Heart left ventricle (tissue), 16 donors: ENCODE measurements around the gene CNGA2. TPM values are rescaled to one million over a fixed set of nuclear protein-coding genes. Genes with fewer than 3 reads are reported as not detected.

Source experiments
- ATAC-seq, 4 donors: fragments of 200-7000 bp; cut with Tn5 transposase; one replicate each; pipeline ENCODE4 v1.9.1; 2020 to 2022; ENCODE audit warnings: moderate library complexity in 4 of 4, mild to moderate bottlenecking in 3 of 4, moderate number of reproducible peaks in 1 of 4
- DNase-seq, 5 donors: peaks; one replicate each; pipeline ENCODE4 v3.0.0-alpha.2; 2020
- H3K27ac ChIP-seq, 12 donors: fragments of 200-600 bp; sonication (generic) in 4 of 12; one replicate each; pipeline versions ENCODE4 v1.5.0 to v1.8.0; 2016 to 2022; ENCODE audit warnings: mild to moderate bottlenecking in 2 of 12
- H3K27me3 ChIP-seq, 9 donors: fragments of 200-600 bp; sonication (generic) in 2 of 9; one replicate each; pipeline versions ENCODE4 v1.5.1 to v1.8.0; 2016 to 2022; ENCODE audit warnings: mild to moderate bottlenecking in 3 of 9
- H3K36me3 ChIP-seq, 9 donors: fragments of 200-600 bp; sonication (generic) in 2 of 9; one replicate each; pipeline versions ENCODE4 v1.5.0 to v1.8.0; 2018 to 2022; ENCODE audit warnings: mild to moderate bottlenecking in 2 of 9
- H3K4me1 ChIP-seq, 12 donors: fragments of 200-600 bp; sonication (generic) in 4 of 12; one replicate each; pipeline versions ENCODE4 v1.5.0 to v1.8.0; 2016 to 2022; ENCODE audit warnings: mild to moderate bottlenecking in 3 of 12
- H3K4me3 ChIP-seq, 12 donors: fragments of 200-600 bp; sonication (generic) in 4 of 12; one replicate each; pipeline versions ENCODE4 v1.5.0 to v1.8.0; 2017 to 2022; ENCODE audit warnings: mild to moderate bottlenecking in 9 of 12, moderate library complexity in 4 of 12
- H3K9me3 ChIP-seq, 12 donors: fragments of 200-600 bp; sonication (generic) in 4 of 12; one replicate each; pipeline versions ENCODE4 v1.5.0 to v1.8.0; 2016 to 2022; ENCODE audit warnings: mild to moderate bottlenecking in 1 of 12
- POLR2A ChIP-seq, 2 donors: fragments of 450-650 bp; IDR thresholded peaks; one replicate each; pipeline ENCODE4 v1.6.1; 2017; ENCODE audit warnings: antibody characterized with exemption in 2 of 2, mild to moderate bottlenecking in 2 of 2, moderate library complexity in 2 of 2
- WGBS, 4 donors: extraction: QIAGEN DNeasy Blood & Tissue Kit in 2 of 4; methylation state at CpG; one replicate each; pipeline versions ENCODE4 v1.1.5 to v1.1.7; 2013 to 2018; 5-methylcytosine and 5-hydroxymethylcytosine counted together
- intact Hi-C, 10 donors: fragments of 100-400 bp; cut with DNase I; formaldehyde crosslinking; loops; one replicate each; pipeline versions ENCODE4 v1.11.1 to v1.14.2; 2022
- polyA plus RNA-seq, 2 donors: library from polyadenylated mRNA; stranded (reverse); fragments of 200-250 nt; gene quantifications; one replicate each; pipeline ENCODE4 v1.2.3, GENCODE V29; 2013
- total RNA-seq, 9 donors: library from RNA; depleted of rRNA in 2 of 9; stranded (reverse); fragments of >200 nt in 2 of 9; fragmentation: NEBNext Ultra II Directional in 3 of 9; extraction: Animal tissue kit (Norgen Biotek cat#: 25700) in 3 of 9; gene quantifications; one replicate each; pipeline versions ENCODE4 v1.1.0 to v1.2.4, GENCODE V29; 2016 to 2023
- TF ChIP-seq, protein P1 (sequence below), 12 donors: fragments of 200-600 bp; sonication (generic) in 4 of 12; IDR thresholded peaks; one replicate each; pipeline versions ENCODE4 v1.5.0 to v1.8.0; 2018 to 2022; ENCODE audit warnings: antibody characterized with exemption in 12 of 12, mild to moderate bottlenecking in 5 of 12
- donor health status: ischemic (EF 13 %, LVEDD 7.1; RV severe dilation, severe dysfunction).
- donor health status: healthy with polysubstance abuse.
- donor health status: DM: no; HTN: yes; CAD: no.
- donor health status: DM: no; HTN: no; CAD: no.
- donor health status: ischemic (EF 25% LVEDD 6.9; RV normal size, moderate dysfunction).
- donor health status: ischemic (EF 25% LVEDD 5.7; RV mildly dilated, moderate dysfunction).
- donor health status: healthy.
- donor health status: DM: yes; HTN: yes; CAD: no.
- donor health status: ischemic (EF 35%, LVEDD 5.7; RV mildly dilated, moderate dysfunction).
- donor health status: nonischemic (EF 11% LVEDD 7.7; RV severe dilation, severe dysfunction).
- donor health status: DM: yes; HTN: yes; CAD: no.
- donor health status: PGD.
- donor health status: ischemic (EF 29% LVEDD 5.4; RV normal size, mild dysfunction).
- donor health status: nonischemic (EF 23%, LVEDD 6.1; RV moderate dilation, normal function).

Gene CNGA2
- total and polyA plus RNA-seq, 11 donors: not detected

DNA sequence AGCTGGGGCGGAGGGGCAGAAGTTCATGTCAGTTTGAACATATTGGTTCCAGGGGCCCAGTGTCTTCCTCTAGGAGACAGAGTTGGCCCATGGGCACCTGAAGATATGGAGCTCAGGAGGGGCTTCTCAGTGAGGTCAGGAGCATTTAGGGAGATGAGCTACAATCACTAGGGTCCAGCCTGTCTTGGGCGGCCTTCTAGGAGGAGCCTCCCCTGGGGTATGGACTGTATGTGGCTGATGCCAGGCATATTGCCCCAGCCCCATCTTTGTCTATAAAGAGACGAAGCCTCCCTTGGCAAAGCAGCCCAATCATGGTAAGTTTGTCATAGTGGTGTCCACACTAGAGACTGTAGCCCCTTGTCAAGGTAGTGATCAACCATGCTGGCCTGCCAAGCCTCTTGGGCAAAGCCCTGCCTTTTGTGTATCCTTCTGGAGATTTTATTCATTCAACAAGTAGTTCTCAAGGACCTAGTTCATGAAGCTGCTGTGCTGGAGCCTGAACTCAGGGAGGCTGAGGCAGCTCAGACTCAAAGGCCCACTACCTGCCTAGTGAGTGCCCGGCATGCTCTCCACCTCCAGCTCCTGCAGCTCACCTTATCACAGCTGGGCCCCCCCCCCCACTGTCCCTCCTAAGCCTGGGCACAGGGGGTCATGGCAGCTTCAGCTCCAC lies 5.4 kb upstream of the CNGA2 start:
- 62 to 96% (median 95%) methylated on average over 3 to 4 of the region's 4 CpGs for WGBS, 4 donors
- Histone ChIP-seq H3K4me1 (peaks cover 0 to 13% (median 2%) of the 10 kb centered on the region in 12 donors), H3K4me3 (no peak overlapping the region), H3K27ac (no peak overlapping the region), H3K27me3 (peaks cover 0 to 6% (median 0%) of the 10 kb centered on the region in 9 donors), H3K36me3 (no peaks in the 10 kb centered on the region), H3K9me3 (no peaks in the 10 kb centered on the region)
- ATAC-seq (no peak), DNase-seq (no peak)
- no peak for TF ChIP-seq POLR2A (IDR thresholded peaks at IDR 0.05)
- TF ChIP-seq, protein P1, sequence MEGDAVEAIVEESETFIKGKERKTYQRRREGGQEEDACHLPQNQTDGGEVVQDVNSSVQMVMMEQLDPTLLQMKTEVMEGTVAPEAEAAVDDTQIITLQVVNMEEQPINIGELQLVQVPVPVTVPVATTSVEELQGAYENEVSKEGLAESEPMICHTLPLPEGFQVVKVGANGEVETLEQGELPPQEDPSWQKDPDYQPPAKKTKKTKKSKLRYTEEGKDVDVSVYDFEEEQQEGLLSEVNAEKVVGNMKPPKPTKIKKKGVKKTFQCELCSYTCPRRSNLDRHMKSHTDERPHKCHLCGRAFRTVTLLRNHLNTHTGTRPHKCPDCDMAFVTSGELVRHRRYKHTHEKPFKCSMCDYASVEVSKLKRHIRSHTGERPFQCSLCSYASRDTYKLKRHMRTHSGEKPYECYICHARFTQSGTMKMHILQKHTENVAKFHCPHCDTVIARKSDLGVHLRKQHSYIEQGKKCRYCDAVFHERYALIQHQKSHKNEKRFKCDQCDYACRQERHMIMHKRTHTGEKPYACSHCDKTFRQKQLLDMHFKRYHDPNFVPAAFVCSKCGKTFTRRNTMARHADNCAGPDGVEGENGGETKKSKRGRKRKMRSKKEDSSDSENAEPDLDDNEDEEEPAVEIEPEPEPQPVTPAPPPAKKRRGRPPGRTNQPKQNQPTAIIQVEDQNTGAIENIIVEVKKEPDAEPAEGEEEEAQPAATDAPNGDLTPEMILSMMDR (IDR thresholded peaks at IDR 0.05): no peak
- intact Hi-C loops: no loop called here

DNA sequence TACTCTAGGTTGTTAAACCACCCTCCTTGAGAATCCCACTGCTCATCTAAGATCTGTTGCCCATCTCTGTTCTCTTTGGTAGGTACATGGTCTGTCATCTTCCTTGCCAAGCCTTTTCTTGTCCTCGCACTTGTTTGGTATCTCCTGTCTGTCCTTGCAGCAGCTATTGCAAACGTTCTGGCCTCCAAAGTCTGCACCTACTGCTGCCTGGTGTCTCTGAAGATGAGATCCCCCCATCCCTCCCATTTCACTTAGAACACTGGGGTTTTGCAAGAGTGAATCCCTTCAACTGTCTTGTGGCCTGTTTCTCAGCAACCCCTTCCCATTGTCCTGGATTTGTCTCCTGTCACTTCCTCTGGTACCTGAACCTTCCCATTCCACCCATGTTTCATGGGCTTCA lies 673 bp downstream of the CNGA2 start:
- ATAC-seq: no peak

DNA sequence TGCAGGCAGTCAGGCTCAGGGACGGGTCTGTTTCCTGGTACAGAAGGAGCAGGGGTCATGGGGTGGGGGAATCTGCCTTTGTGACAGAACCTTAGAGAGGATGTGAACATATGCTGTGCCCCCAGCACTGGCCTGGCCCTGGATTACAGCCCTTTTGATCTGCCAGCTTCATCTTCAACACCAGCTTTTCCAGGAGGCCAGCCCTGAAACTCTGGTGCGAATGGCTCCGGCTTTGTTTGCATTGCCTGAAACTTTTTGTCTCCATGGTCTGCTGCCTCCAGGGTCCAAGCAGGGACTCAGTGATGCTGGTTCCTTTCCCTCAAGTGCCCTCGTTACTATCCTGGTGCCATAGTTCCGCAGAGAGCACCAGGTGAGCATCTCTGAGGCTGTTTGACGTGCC lies 2.1 kb downstream of the CNGA2 start:
- H3K36me3 ChIP-seq: no peaks in the 10 kb centered on the region
- ATAC-seq (no peak), DNase-seq (no peak)
- no peaks in the 10 kb centered on the region for H3K9me3 ChIP-seq
- 78 to 91% (median 85%) methylated on average over 5 to 6 of the region's 6 CpGs for WGBS, 4 donors
- TF ChIP-seq POLR2A (IDR thresholded peaks at IDR 0.05): no peak
- TF ChIP-seq, protein P1 (IDR thresholded peaks at IDR 0.05): no peak
- H3K27ac ChIP-seq: no peak overlapping the region
- no peak overlapping the region for H3K4me3 ChIP-seq
- peaks cover 0 to 10% (median 0%) of the 10 kb centered on the region in 9 donors for H3K27me3 ChIP-seq
- H3K4me1 ChIP-seq: no peaks in the 10 kb centered on the region
- intact Hi-C loops: no loop called here

More for the DNA sequence above, 673 bp downstream of the CNGA2 start:
- no peak overlapping the region for H3K4me3 ChIP-seq
- H3K36me3 ChIP-seq: no peaks in the 10 kb centered on the region
- H3K27me3 ChIP-seq: peaks cover 0 to 10% (median 0%) of the 10 kb centered on the region in 9 donors
- intact Hi-C loops: no loop called here
- H3K9me3 ChIP-seq: no peaks in the 10 kb centered on the region
- no peak for DNase-seq
- 64 to 87% (median 71%) methylated on average over 2 of the region's 2 CpGs for WGBS, 4 donors
- H3K4me1 ChIP-seq: no peaks in the 10 kb centered on the region
- no peak overlapping the region for H3K27ac ChIP-seq
- no peak for TF ChIP-seq POLR2A (IDR thresholded peaks at IDR 0.05)
- TF ChIP-seq, protein P1 (IDR thresholded peaks at IDR 0.05): no peak

DNA sequence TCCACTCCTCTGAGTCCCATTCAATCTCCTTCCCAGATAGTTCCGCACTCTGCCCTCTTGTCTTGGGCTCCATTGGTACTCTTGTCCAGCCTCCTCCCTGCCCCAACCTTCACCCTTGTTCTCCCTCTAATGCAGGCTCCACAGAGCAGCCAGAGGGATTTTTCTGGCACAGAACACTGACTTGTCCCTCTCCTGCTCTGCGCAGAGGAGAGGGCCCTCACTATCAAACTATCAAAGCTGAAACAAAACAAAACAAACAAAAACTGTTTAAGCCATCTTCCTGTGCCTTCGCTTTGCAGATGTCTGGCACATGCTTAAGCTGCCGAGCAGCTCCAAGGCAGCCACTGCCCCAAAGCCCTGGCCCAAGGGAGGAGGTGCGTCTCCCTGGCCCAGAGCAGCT lies 2.9 kb downstream of the CNGA2 start:
- H3K4me3 ChIP-seq: no peak overlapping the region
- H3K4me1 ChIP-seq: no peaks in the 10 kb centered on the region
- intact Hi-C loops: no loop called here
- no peak for ATAC-seq
- H3K27ac ChIP-seq: no peak overlapping the region
- WGBS, 4 donors: 69 to 79% (median 71%) methylated on average over 5 of the region's 5 CpGs
- H3K27me3 ChIP-seq: peaks cover 0 to 10% (median 0%) of the 10 kb centered on the region in 9 donors
- H3K36me3 ChIP-seq: no peaks in the 10 kb centered on the region
- no peaks in the 10 kb centered on the region for H3K9me3 ChIP-seq
- DNase-seq: no peak
- no peak for TF ChIP-seq POLR2A (IDR thresholded peaks at IDR 0.05)
- TF ChIP-seq, protein P1 (IDR thresholded peaks at IDR 0.05): no peak
